TTC549 (cell line): Measurements from ENCODE around the gene NFYB.
A peak's percentile ranks its signal among the peaks of the same experiment; 100 is the strongest.
"Not testable (repeated sequence)": the region's sequence is repeated elsewhere in the genome, so short reads cannot be mapped to it uniquely, and the experiment has no call there.

ENCODE experiments used
- FAIRE-seq: peaks from 2 replicates; lab custom pipeline; 2012; peaks lifted over from hg19 to GRCh38; lab: Jason Lieb, UNC

The NFYB gene

DNA sequence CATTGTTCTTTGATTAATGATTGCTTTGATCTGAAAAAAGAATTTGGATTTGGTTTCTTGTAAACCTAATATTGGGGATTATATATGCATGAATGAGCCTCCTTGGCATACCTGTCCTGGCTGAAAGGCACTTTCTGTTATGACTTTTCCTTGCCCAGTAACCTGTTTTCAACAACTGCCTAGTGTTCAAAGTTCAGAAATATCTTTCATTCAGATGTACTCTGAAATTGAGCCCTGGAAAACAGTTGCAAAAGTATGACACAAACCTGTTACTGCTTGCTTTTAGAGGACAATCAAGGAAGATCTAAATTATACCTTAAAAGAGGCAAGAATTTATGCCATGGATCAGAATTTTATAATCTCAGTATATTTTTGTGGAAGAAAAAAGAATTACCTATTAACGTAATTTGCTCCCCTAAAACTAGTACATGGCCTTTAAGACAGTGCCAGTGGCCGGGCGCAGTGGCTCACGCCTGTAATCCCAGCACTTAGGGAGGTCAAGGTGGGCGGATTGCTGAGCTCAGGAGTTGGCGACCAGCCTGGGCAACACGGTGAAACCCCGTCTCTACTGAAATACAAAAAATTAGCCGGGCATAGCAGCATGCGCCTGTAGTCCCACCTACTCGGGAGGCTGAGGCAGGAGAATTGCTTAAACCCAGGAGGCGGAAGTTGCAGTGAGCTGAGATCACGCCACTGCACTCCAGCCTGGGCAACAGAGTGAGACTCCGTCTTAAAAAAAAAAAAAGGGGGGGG is 23.0 kb downstream of the NFYB start:
- not testable (repeated sequence) for FAIRE-seq

DNA sequence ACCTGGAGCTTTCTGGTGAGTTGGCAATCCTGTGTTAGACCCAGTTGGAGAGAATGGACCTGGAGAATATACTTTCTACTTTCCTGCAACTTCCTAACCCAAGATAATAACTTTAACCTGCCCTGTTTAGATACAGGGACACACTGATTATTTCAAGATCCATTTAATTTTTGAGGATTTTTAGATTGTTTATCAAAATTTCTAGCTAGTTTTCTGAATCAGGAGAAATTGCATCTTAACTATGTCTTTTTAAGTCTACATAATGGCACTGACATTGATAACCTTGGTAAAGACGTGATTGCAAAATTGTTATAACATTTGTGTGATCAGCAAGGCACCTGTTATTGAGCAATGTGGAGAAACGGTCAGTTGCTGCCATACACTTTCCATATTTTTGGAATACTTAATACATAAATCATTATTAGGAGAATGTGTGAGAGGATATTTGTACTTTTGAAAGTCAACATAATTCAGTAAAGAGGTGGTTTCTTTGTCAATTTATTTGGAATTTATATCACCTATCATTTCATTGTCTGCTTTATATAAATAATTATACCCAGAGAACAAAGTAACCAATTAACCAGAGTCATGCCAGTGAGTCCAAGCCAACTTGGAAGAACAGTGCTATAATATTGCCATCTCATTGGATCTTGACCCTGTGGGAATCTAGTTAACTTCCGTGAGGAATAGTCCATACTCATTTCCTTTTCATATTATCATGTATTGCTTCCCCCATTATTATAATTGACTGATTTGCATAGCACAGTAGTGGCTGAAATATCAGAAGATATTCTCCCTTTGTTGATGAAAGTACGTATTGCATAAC is 28.4 kb downstream of the NFYB start:
- FAIRE-seq, result no peak

DNA sequence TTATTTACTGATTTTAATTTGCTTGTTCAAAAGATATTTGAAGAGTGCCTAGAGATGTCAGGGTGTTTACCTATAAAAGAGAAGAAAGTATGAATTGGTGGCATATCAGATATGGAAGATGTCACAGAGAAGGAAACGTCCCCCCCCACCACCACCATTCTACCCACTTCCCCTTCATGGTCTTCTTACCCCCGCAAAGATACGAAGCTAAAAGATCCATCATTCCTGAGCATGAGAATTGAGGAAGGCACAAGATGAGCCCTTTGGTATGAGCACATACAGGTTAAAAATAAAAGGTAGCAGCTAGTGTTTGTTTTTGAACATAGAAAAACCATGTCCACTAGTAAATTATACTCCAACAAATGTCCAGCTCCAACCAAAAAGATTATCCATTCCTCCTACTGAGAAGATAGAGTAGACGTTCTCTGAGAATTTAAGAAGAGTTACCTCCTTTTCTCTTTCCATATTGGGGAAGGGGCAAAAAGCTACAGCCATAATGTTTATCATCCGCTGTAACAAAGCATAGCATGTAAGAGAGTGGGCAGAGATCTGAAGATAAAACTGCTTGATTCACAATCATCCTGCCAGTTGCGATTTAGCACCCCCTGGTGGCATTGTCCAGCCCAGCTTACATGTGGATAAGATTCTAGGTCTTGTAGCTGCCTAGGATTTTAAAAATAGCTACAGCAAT is 29.1 kb downstream of the NFYB start:
- FAIRE-seq, result peak; percentile 56

DNA sequence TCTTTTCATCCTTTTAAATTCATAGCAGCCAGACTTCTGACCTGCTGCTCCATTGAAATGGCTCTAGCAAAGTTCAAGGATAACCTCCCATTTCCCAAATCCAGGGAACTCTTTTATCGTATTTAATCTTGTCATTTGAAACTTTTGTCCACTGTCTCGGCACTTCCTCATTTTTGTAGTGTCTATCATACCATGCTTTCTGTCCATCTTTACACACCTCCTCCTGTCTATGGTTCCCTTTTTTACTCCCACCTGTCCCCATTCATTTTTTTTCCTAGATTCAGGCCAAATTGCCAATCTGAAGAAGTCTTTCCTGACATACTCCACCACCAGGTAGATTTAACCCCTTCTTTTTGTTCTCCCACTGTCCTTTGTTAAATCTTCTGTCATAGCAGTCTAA is 31.0 kb downstream of the NFYB start:
- no peak for FAIRE-seq

DNA sequence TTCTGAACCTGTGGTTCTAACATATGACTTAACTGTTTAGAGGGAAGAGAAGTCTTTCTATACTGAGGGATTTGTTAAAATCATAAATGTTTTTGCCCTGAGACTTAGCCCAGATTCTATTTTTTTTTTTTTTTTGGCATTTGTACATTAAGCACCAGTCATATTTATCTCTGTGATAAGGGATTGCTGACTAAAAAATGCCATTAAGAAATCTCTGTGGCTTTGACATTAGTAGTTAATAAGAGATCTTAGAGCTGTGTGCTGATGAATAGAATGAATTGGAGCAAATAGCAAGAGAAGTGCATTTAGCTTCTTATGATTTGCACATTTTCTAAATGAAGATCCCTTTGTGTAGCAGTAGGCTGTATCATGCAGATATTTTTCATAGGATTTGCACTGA is 32.5 kb downstream of the NFYB start:
- no peak for FAIRE-seq

DNA sequence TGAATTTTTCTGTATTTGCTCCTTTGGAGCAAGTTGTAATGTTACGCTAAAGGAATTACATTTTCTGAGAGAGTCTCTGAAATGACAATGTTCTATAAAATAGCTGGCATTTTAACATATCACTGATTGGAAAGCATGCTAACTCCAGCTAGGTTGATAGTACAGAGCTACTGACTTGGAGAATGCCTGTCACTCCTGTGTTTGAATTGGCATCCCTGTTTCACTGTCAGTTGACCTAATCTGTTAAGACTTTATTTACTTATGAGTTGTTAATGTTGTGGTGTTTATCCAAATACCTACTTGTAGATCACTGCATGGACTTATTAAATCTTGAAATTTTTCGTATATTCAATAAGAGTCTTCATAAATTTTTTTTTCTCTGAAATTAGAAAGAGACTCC is 40.1 kb downstream of the NFYB start:
- FAIRE-seq, result no peak

DNA sequence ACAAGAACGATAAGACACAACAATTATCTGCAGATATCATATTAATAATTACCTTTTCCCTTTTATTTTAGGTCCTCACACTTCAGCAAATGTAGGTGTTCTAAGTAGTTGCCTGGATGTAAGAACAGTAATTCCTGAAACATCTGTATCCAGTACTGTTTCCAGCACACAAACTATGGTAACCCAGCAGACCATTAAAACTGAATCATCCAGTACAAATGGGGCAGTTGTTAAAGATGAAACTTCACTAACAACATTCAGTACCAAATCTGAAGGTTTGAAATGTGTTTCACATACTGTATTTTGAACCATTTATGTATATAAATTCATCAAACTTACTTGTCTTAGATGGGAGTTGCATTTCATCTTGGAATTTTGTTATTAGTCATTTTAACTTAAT is 42.7 kb downstream of the NFYB start:
- no peak for FAIRE-seq

DNA sequence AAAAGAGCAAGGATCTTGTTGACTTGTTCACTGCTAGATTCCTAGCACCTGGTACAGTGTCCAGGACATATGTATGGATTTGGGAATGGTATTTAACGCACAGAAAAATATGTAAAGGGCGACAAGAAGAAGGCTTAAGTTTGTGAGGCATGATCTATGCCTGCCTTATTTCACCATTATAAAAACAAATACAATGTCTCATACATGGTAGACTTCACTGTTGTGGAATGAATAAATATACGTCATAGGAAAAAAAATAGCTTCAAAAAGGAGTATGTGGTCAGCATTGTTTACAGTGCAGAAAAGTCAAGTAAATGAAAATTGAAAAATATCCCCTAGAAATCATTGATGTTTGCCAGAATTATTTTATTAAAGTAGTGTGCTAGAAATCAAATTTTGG is 43.7 kb downstream of the NFYB start:
- no peak for FAIRE-seq

DNA sequence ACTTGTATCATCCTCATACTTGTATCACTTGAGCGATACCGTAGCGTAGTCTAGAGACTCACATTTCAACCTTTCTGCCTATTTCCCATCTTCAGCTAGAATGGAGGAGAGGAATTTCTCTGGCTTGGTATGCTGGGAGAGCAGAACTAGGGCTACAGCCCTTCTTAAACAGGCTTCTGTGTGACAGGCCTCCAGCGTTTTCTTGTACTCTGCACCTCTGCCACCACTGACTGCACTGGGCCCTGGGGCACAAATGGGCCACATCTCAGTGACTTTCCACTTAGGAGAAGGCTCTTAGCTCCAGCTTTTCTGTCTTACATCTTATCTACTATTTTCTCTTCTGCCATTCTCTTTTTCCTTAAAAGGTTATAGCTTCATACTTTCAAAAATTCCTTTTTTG is 46.9 kb downstream of the NFYB start:
- FAIRE-seq, result no peak

DNA sequence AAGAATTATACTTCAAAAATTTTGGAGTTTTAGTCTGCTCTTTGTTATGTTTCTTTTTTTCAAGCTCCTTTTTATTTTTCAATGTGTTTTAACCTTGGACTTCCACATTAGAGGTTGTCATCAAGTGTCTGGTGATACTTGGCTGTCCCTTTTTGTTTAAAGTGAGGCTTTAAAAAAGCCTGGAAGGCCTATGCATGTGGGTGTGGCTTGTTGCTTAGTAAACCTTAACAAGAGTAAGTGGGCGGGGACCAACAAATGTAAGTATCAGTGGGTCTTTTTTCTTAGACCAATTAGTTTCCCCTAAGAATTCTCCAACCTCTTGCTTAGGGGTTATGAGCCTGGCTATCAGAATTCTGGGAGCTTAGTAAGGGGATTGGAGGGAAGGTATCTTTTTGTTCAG is 47.3 kb downstream of the NFYB start:
- FAIRE-seq, result no peak

DNA sequence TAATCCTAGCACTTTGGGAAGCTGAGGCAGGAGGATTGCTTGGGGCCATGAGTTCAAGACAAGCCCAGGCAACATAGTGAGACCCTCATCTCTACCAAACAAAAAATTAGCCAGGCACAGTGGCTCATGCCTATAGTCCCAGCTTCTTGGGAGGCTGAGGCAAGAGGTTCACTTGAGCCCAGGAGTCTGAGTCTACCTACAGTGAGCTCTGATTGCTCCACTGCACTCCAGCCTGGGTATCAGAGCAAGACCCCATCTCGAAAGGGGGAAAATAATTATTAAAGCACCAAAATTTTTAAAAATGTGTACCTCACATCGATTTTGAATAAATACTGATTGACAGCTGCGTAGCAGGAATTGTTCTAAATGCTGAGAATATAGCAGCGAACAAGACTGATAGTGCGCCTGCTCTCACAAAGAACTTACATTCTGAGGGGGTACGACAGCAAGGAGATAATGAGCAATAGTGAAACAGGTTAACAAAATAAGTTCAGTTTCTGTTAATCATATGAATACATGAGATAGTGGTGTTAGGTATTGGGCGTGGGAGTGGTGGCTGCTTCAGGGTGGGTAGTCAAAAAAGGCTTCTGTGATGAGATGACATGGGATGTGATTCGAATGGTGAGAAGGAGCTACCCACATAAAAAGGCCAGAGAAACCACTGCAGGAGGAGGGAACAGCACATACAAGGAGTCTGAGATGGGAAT is 54.1 kb downstream of the NFYB start:
- no peak for FAIRE-seq

DNA sequence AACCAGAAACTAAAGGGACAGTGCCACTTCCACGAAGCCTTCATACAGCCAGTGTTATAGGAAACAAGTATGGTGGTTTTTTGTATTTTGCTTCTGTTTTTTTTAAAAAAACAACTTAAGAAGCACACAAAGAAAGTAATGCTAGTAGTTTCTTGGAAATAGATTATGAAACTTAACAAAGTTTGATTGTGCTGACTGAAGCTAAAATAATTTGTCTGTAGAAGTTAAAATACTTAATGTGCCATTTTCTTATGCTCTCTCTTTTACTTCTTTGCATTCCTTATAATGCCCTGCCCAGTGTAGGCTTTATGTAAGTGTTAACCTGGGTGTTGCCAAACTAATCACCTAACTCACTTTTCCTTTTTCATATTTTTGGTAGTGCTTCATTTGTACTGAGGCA is 57.2 kb downstream of the NFYB start:
- no peak for FAIRE-seq

DNA sequence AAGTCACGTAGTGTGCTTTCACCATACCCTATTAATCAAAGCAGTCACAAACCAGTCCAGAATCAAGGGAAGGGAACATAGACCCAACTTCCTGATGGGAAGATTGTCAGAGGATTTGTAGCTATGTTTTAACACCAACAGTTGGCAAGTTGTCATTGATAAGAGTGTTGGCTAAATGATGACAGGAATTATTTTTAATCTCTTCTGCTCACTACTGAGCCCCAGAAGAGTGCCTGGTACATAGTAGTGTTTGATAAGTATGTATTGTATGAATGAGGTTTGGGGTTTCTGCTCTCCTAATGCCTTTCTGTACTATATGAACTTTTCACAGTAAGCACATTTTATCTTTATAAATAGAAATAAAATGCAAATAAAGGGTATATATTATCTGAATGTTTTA is 59.0 kb downstream of the NFYB start:
- no peak for FAIRE-seq

DNA sequence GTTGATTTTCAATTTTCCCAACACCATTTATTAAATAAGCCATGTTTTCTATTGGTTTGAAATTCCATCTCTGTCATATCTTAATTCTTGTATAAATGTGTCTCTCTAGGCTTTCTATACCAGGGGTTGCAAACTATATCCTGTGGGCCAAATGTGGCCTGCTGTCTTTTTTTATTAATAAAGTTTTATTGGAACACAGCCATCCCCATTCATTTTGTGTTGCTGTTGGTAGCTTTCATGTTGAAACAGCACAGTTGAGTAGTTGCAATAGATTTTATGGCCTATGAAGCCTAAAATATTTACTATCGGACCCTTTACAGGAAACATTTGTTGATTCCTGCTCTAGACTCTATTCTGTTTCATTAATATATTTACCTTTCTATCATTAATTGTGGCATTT is 64.3 kb downstream of the NFYB start:
- no peak for FAIRE-seq

DNA sequence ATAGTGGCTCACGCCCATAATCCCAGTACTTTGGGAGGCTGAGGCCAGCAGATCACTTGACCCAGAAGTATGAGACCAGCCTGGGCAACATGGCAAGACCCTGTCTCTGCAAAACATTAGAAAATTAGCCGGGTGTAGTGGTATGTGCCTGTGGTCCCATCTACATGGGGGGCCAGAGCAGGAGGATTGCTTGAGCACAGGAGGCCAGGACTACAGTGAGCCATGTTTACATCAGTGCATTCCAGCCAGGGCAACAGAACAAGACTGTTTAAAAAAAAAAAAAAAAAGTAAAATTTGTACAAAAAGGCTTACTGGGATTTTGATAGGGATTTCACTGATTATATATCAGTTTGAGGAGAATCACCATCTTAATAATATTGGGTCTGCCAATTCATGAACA is 65.9 kb downstream of the NFYB start:
- no peak for FAIRE-seq
